CD4-positive, alpha-beta T cell treated with Interferon alpha-2 for 1 hour (primary cell): ENCODE data around the gene OR10A2.
"Not testable (repeated sequence)": the region's sequence is repeated elsewhere in the genome, so short reads cannot be mapped to it uniquely, and the experiment has no call there.

Source experiments
- DNase-seq, 2 donors: peaks; one replicate each; pipeline ENCODE4 v3.0.0-alpha.2; 2020 to 2022

OR10A2 gene

DNA sequence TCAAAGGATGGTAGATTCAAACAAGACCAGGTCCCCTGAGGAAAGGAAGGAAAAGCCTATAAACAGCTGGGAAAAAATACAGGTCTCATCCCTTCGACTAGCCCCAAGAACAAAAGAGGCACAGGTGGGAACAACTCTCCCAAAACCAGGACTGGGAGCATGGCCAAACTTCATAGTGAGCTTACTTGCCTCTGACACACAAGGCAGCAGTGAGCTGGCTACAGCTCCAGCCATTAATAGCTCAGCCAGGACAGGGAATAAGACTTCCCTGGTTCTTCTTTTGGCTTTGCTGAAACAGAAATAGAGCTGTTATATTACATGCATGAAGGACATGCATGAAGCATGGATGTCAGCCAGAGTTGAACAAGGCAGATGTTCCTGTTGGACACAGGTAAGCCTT is at the start of gene OR10A2:
Gene OR10A2 (plus strand): TSS at position 97 of the 400 bp plus-strand sequence. CDS start 6,698 bp downstream, outside the sequence.
- no peak for DNase-seq

DNA sequence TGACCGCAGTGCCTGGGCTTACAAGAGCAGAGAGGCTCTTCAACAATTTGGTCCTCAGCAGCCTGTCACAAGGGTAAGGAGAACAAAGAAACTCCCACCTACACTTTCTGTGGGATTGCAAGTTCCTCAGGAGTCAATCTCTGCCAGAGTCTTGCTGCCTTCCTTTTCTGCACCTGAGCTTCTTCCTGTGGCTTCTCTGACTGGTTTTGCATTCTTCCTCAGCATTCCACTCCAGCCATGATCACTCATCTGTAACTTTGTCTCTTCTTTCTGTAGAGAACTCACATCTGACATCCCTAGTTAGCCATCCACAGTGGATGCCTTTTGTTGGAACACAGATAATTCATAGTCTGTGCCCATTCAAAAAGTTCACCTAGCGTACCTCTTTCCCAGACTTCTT is 49.2 kb upstream of the OR10A2 start:
- no peak for DNase-seq

DNA sequence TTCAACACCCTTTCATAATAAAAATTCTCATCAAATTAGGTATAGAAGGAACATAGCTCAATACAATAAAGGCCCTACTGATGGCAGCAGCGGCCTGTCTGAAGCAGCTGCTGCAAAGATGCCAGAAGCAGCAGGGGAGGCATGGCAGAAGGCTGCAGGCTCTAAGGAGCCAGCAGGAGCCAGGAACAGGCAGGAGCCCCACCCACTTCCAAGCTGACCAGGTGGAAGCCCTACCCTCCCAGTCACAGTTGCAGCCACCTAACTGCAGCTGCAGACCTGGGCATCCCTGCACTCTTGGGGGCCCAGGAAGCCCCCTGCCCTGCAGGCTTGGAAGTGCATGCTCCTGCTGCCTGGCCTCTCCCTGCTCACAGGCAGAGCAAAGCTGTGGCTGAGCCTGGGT is 45.2 kb upstream of the OR10A2 start:
- DNase-seq, result no peak

- no peak for DNase-seq
Measured at GRCh38 chr11:6818967-6819366, 43.9 kb upstream of the OR10A2 start.

DNA sequence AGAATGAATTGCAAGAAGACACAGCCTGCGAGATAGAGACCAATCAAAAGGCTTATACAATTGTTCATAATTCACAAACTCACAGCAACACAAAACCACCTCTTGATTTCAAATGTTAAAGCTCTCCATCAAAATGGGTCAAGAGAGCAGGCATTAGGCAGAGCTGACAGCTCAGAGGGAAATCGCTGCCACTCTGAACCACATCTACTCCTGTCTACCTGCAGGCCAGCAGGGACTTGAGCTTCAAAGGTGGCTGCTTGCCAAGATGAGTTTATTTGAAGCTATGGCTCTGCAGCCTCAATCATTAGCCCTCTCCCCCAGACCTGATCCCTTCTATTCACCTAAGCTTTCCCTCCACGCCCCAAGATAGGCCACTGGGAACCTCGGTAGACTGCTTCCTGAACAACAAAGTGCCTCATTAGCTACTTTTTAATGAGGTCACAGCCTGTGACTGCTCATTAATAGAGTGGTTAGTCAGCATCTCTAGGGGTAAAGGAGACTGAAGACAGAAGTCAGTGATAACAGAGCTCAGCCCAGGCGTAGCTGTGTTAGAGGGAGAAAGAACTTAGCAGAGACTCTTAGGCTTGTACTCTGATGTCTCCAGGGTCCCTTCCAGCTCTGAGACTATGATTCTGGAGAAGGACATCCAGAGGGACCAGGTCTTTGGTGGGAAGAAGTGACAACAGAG is 38.6 kb upstream of the OR10A2 start:
- DNase-seq, result no peak

DNA sequence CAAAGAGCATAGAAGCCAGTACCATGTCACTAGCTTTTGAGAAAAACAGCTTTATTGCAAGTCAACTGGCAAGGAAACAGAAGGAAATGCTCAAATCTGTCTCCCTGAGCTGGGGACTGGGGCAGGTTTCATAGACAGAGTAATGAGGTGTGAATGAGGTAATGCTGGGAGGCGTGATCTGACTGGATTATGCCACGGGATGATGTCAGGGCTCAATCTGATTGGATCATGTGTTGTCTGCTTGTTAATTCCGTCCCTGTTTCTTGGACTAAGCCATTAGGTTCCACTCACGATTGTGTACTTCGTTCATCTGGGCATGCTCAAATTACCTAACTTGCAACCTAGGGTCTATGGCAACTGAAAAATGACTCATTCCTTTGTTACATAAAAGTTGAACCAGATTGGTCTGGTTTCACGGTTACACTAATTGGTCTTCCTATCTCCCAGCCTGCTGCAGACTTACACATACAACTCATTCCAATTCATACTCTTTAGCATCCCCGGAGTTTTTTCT is 37.6 kb upstream of the OR10A2 start:
- DNase-seq, result no peak

DNA sequence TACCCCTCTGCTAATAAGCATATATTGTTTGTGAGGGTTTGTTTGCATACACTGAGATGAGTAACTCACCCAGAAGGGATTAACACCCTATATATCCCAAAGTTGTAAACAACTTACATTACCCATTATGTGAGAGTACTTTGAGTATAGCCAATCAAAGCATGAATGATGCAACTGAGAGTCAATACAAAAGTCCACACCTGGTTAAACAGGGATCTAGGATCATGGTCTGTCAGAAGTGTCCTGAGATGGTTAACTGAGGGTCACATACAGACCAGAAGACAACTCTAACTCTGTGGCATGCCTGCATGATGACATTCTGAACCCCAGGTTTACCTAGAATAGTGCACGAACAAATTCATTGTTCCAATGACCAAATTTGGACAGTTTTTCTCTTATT is 34.8 kb upstream of the OR10A2 start:
- DNase-seq, result no peak

- DNase-seq, result no peak
Measured at GRCh38 chr11:6833356-6833755, 29.5 kb upstream of the OR10A2 start.

GRCh38 chr11:6834021-6834420 is 28.8 kb upstream of the OR10A2 start:
- no peak for DNase-seq

DNA sequence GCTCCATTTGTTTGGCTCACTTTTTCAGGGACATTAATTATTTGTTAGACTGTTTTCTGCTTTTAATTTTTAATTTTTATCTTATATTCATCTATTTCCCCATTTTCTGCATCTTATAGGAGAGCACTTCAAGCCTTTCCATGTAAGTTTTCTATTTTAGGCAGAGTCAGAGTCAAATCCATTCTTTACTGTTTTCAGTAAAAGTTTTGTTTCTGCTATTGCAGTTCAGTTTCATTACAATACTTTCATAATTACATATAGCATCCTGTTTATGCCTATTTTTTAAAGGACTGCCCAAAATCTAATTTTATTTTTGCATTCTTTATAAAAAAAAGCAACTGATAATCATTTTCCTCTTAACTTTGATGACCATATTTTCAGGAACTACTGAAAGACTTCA is 21.2 kb upstream of the OR10A2 start:
- DNase-seq, result no peak

DNA sequence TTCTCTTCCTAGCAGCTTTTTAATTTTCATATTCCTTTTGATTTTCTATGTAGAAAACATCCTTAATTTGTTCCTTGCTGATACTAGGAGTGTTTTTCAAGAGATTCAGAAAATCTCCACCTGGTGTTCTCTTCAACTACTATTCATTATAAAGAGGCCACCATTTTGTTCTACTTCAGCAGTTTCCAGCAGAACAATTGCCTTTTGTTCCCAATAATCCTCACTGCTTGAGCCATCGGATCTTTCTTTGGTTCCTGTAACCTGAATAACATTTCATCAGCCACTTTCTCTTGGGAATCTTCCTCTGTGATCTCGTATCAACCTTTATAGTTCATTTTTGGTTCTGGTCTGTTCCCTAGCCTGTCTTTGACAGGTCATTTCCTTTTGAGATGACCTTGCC is 19.2 kb upstream of the OR10A2 start:
- DNase-seq, result no peak

GRCh38 chr11:6844356-6844755 is 18.5 kb upstream of the OR10A2 start:
- DNase-seq, result no peak

DNA sequence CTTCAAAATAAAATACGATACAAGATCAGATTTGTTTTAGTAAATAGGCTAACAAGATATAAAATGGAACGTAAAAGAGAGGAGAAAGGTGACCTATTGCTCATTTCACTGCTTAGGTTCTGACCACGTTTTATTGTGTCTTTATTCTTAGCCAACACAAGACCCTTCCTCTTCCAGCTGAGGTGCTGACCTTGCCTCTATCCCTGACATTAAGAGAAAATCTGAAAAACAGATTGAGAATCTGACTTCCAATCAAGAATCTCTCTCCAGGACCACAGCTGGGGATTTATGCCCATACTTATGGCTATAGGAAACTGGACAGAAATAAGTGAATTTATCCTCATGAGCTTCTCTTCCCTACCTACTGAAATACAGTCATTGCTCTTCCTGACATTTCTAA is 17.5 kb upstream of the OR10A2 start, which contains the start of gene OR10A5:
Gene OR10A5 (plus strand): TSS at position 301 of the 400 bp plus-strand sequence. CDS start 0 bp downstream, at position 301.
- no peak for DNase-seq

- DNase-seq, result no peak
Measured at GRCh38 chr11:6850526-6850925, 12.3 kb upstream of the OR10A2 start.

DNA sequence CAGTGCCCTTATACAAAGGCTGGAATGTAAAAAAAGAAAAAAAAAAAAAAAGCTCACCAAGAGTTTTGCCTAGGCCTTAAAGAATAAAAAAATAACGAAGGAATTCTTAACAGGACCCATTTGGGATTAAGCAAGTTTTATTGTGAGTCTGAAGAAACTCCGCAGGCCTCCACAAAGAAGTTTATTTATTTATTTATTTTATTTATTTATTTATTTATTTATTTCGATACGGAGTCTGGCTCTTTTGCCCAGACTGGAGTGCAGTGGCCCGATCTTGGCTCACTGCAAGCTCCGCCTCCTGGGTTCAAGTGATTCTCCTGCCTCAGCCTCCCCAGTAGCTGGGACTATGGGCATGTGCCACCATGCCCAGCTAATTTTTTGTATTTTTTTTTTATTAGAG is 8.1 kb upstream of the OR10A2 start:
- not testable (repeated sequence) for DNase-seq

DNA sequence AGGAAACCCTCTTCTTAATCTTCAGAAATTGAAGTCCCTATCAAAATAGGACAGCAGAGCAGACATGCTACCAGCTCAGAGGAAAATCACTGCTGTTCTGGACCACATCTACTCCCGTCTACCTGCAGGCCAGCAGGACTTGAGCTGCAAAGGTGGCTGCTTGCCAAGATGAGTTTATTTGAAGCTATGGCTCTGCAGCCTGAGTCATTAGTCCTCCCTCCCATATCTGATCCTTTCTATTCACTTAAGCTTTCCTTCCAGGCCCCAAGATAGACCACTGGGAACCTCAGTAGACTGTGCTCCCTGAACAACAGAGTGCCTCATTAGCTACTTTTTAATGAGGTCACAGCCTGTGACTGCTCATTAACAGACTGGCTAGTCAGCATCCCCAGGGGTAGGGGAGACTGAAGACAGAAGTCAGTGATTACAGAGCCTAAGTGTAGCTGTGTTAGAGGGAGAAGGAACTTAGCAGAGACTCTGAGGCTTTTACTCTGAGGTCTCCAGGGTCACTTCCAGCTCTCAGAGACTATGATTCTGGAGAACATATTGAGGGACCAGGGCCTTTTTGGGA is 6.8 kb upstream of the OR10A2 start:
- DNase-seq, result no peak

DNA sequence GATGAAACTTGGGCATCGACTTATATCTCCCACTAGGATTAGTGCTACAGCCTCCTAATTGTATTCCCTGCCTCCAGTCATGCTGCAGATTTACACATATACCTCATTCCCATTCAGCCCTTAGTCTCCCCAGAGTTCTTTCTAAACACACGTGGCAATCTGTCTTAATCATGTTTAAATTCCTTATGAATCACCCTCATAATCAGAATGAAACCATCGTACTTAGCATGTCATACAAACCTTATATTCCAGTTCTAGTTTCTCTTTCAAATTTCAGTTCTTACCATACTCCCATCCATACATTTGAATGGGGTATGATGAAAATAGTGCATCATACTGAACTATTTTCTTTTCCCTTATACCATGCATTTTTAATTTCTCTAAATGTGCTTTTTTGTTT is 6.0 kb upstream of the OR10A2 start:
- no peak for DNase-seq

GRCh38 chr11:6864438-6864837 is 1.6 kb downstream of the OR10A2 start:
- DNase-seq, result no peak

DNA sequence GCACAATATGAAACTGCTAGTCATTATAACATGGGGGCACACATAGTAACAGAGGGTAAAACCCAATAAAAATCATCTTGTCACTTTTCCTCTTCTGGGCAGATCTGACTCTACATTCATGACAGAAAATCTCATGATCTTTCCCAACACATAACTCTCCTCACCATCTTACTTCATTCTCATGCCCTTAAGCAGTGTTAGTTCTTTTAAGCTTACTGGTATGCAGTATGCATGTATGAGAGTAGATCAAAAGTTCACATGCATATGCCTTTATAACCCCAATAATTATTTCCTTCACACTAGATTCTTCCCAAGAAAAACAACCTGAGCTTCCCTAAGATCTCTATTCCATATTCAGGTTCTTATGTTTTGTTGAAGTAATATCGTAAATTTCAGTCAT is 8.4 kb downstream of the OR10A2 start:
- DNase-seq, result no peak

- no peak for DNase-seq
Measured at GRCh38 chr11:6875761-6876160, 12.9 kb downstream of the OR10A2 start.

DNA sequence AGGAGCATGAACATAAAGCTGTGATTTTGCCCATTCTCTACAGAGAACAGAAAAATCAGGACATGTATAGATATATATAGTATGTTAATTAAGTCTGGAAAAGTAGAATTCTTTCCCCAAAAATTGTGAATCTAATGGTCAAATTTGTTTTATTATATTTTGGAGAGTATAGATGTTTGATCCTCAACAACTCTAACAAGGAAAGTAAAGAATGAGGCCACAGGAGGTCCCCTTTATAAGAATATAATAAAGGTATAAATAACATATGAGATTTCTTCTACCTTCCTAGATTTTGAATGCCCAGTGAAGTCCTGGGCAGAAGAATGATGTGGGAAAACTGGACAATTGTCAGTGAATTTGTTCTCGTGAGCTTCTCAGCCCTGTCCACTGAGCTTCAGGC is 13.5 kb downstream of the OR10A2 start, which contains the start of gene OR10A4:
Gene OR10A4 (plus strand): TSS at position 301 of the 400 bp plus-strand sequence. CDS start 23 bp downstream, at position 324.
- DNase-seq, result no peak

DNA sequence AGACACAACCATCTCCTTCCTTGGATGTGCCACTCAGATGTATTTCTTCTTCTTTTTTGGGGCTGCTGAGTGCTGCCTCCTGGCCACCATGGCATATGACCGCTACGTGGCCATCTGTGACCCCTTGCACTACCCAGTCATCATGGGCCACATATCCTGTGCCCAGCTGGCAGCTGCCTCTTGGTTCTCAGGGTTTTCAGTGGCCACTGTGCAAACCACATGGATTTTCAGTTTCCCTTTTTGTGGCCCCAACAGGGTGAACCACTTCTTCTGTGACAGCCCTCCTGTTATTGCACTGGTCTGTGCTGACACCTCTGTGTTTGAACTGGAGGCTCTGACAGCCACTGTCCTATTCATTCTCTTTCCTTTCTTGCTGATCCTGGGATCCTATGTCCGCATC is 14.1 kb downstream of the OR10A2 start:
- DNase-seq, result no peak

DNA sequence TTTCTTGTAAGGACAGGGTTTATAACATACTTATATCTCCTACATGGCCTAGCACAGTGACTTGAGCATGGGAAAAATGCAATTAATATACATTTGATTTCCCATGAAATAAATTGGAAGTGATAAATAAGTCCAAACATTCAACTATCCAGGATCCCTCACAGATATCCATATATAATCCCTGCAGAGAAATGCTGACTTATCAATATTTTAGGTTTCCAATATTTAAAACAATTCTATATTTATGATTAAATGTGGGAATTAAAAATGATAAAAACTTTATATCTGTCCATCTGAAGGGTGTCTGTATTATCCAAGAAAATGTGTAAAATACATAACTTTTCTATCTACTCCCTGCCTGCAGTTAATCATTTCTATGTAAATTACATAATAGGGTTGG is 19.9 kb downstream of the OR10A2 start:
- DNase-seq, result no peak

DNA sequence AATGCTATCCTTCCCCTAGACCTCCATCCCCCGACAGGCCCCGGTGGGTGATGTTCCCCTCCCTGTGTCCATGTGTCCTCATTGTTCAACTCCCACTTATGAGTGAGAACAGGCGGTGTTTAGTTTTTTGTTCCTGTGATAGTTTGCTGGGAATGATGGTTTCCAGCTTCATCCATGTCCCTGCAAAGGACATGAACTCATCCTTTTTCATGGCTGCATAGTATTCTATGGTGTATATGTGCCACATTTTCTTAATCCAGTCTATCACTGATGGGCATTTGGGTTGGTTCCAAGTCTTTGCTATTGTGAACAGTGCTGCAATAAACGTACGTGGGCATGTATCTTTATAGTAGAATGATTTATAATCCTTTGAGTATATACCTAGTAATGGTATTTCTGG is 24.9 kb downstream of the OR10A2 start:
- DNase-seq, result not testable (repeated sequence)

GRCh38 chr11:6888830-6889229 is 26.0 kb downstream of the OR10A2 start:
- DNase-seq, result no peak
